Adrenal gland (tissue), 12 donors: ENCODE data around the gene SNRNP200. TPM values are rescaled to one million over a fixed set of nuclear protein-coding genes. Genes with fewer than 3 reads are reported as not detected.
A peak's percentile ranks its signal among the peaks of the same experiment; 100 is the strongest.

Experiments
- DNase-seq, 7 donors: peaks; one replicate each; pipeline ENCODE4 v3.0.0-alpha.2; 2019 to 2020
- H3K27ac ChIP-seq, 5 donors: fragments of 200-600 bp; sonication (generic) in 4 of 5; 1 replicate in 3 of 5; 2 replicates in 2 of 5; pipeline versions ENCODE4 v1.5.1 to v1.8.0; 2016 to 2020; ENCODE audit warnings: mild to moderate bottlenecking in 1 of 5
- H3K27me3 ChIP-seq: fragments of 200-600 bp; 2 replicates; pipeline ENCODE4 v1.8.0; 2021
- H3K36me3 ChIP-seq, 2 donors: fragments of 200-600 bp; replicated peaks in 1 of 2; 1 replicate in 1 of 2; 2 replicates in 1 of 2; pipeline versions ENCODE4 v1.5.1 to v1.8.0; 2018 to 2022
- H3K4me1 ChIP-seq, 2 donors: fragments of 200-600 bp; replicated peaks in 1 of 2; 1 replicate in 1 of 2; 2 replicates in 1 of 2; pipeline versions ENCODE4 v1.5.1 to v1.8.0; 2018 to 2021
- H3K4me3 ChIP-seq, 4 donors: fragments of 200-600 bp; sonication (generic) in 3 of 4; one replicate each; pipeline ENCODE4 v1.5.1; 2016 to 2018
- H3K9me3 ChIP-seq, 3 donors: fragments of 200-600 bp; sonication (generic) in 1 of 3; replicated peaks in 1 of 3; 1 replicate in 2 of 3; 2 replicates in 1 of 3; pipeline versions ENCODE4 v1.5.1 to v1.8.0; 2016 to 2021
- CTCF ChIP-seq, 6 experiments: fragments of 450-650 bp in 4 of 6; fragments of 200-600 bp in 2 of 6; sonication (generic) in 1 of 6; IDR thresholded peaks; 1 replicate in 5 of 6; 2 replicates in 1 of 6; pipeline versions ENCODE4 v1.5.1 to v1.8.0; 2016 to 2021; ENCODE audit warnings: antibody characterized with exemption in 6 of 6, mild to moderate bottlenecking in 2 of 6, moderate library complexity in 1 of 6
- POLR2A ChIP-seq, 2 donors: fragments of 450-650 bp; IDR thresholded peaks; one replicate each; pipeline ENCODE4 v1.6.1; 2017; ENCODE audit warnings: antibody characterized with exemption in 2 of 2, mild to moderate bottlenecking in 2 of 2, moderate library complexity in 1 of 2
- WGBS, 4 donors: extraction: QIAGEN DNeasy Blood & Tissue Kit in 2 of 4; methylation state at CpG; one replicate each; pipeline versions ENCODE4 v1.1.5 to v1.1.7; 2013 to 2017; 5-methylcytosine and 5-hydroxymethylcytosine counted together
- intact Hi-C, 2 donors: fragments of 100-400 bp; cut with DNase I; formaldehyde crosslinking; loops; one replicate each; pipeline versions ENCODE4 v1.14.1 to v1.15.0; 2022 to 2023
- polyA plus RNA-seq, 3 donors: library from polyadenylated mRNA; stranded (reverse); fragments of 200-250 nt in 2 of 3; fragments of 350-450 nt in 1 of 3; fragmentation: Illumina TruSeq in 1 of 3; extraction: RNeasy Lipid Tissue Mini Kit (QIAGEN cat#74804) in 1 of 3; gene quantifications; one replicate each; pipeline ENCODE4 v1.2.3, GENCODE V29; 2013 to 2014
- total RNA-seq, 9 donors: library from RNA; depleted of rRNA in 4 of 9; stranded (reverse); fragments of >200 nt in 4 of 9; fragments of 120-200 nt in 1 of 9; fragmentation: NEBNext Ultra II Directional in 1 of 9; extraction: Animal tissue kit (Norgen Biotek cat#: 25700) in 1 of 9; gene quantifications; one replicate each; pipeline versions ENCODE4 v1.1.0 to v1.2.4, GENCODE V29; 2013 to 2023
- donor health status: healthy with polysubstance abuse.
- donor health status: Bipolar disorder and iron deficiency.
- donor health status: DM: yes; HTN: yes; CAD: no.
- donor health status: DM: no; HTN: no; CAD: no.
- donor health status: DM: no; HTN: no; CAD: no.
- donor health status: DM: yes; HTN: yes; CAD: no.

The SNRNP200 gene
- total and polyA plus RNA-seq, 12 donors, result 50.4 to 117 (median 96.1) TPM

GRCh38 chr2:96264656-96265348, 40.5 kb downstream of the SNRNP200 start:
- 8 to 30% (median 18%) methylated on average over 10 to 33 of the region's 33 CpGs for whole genome bisulfite sequencing, 4 donors
- TF ChIP-seq CTCF (IDR thresholded peaks at IDR 0.05) (peak in 4 of 6 experiments; percentile 20 to 29 (median 22)), POLR2A (IDR thresholded peaks at IDR 0.05) (no peak)
- H3K4me3 ChIP-seq, result peak overlapping the region; percentile 3 to 97 (median 80)
- H3K27me3 ChIP-seq, result no peaks in the 10 kb centered on the region
- peak overlapping the region in 4 of 5 donors; percentile 93 to 99 (median 95) for H3K27ac ChIP-seq
- peaks cover 0 to 40% of the 10 kb centered on the region in 2 donors for H3K36me3 ChIP-seq
- no peaks in the 10 kb centered on the region for H3K9me3 ChIP-seq
- H3K4me1 ChIP-seq, result peaks cover 37 to 60% of the 10 kb centered on the region in 2 donors
- intact Hi-C loops, result loop anchor here in 1 of 2 donors (10.0 kb wide), 1 partner anchor 120 kb away; the partner anchor contains the start of gene DUSP2
- peak in 4 of 7 donors; percentile 32 to 67 (median 37) for DNase-seq

- 38 to 59% (median 56%) methylated on average over 4 of the region's 4 CpGs for WGBS, 4 donors
- TF ChIP-seq POLR2A (IDR thresholded peaks at IDR 0.05) (no peak), CTCF (IDR thresholded peaks at IDR 0.05) (no peak)
- H3K36me3 ChIP-seq, result peaks cover 0 to 33% of the 10 kb centered on the region in 2 donors
- intact Hi-C loops, result loop anchor here in 1 of 2 donors (10.0 kb wide), 1 partner anchor 119 kb away; the partner anchor contains the start of gene DUSP2
- no peaks in the 10 kb centered on the region for H3K9me3 ChIP-seq
- no peak for DNase-seq
- H3K4me1 ChIP-seq, result peaks cover 44 to 67% of the 10 kb centered on the region in 2 donors
- no peaks in the 10 kb centered on the region for H3K27me3 ChIP-seq
- peak overlapping the region in 4 of 5 donors; percentile 93 to 99 (median 95) for H3K27ac ChIP-seq
- H3K4me3 ChIP-seq, result peak overlapping the region in 2 of 4 donors; percentile 80 to 97
These were observed 41.3 kb downstream of the SNRNP200 start for GRCh38 chr2:96264086-96264485.

- DNase-seq, result no peak
- 51 to 66% (median 57%) methylated on average over 2 of the region's 2 CpGs for WGBS, 4 donors
- TF ChIP-seq POLR2A (IDR thresholded peaks at IDR 0.05) (no peak), CTCF (IDR thresholded peaks at IDR 0.05) (no peak)
- H3K27ac ChIP-seq, result peak overlapping the region in 3 of 5 donors; percentile 21 to 95 (median 88)
- intact Hi-C loops, result loop anchor here in 1 of 2 donors (10.0 kb wide), 1 partner anchor 118 kb away; the partner anchor contains the start of gene DUSP2
- H3K4me3 ChIP-seq, result no peak overlapping the region
- H3K4me1 ChIP-seq, result peaks cover 60 to 81% of the 10 kb centered on the region in 2 donors
- H3K9me3 ChIP-seq, result no peaks in the 10 kb centered on the region
- no peaks in the 10 kb centered on the region for H3K27me3 ChIP-seq
- H3K36me3 ChIP-seq, result peaks cover 0 to 15% of the 10 kb centered on the region in 2 donors
These were observed 43.0 kb downstream of the SNRNP200 start for GRCh38 chr2:96262306-96262705.

- 70 to 72% (median 71%) methylated on average over 6 of the region's 6 CpGs for WGBS, 4 donors
- H3K4me3 ChIP-seq, result no peak overlapping the region
- no peaks in the 10 kb centered on the region for H3K27me3 ChIP-seq
- no peak for TF ChIP-seq CTCF (IDR thresholded peaks at IDR 0.05)
- no peak for TF ChIP-seq POLR2A (IDR thresholded peaks at IDR 0.05)
- H3K4me1 ChIP-seq, result peaks cover 53 to 82% of the 10 kb centered on the region in 2 donors
- intact Hi-C loops, result loop anchor here in 1 of 2 donors (10.0 kb wide), 1 partner anchor 117 kb away; the partner anchor contains the start of gene DUSP2
- H3K36me3 ChIP-seq, result peaks cover 0 to 14% of the 10 kb centered on the region in 2 donors
- peak overlapping the region; percentile 88 to 97 (median 94) for H3K27ac ChIP-seq
- DNase-seq, result no peak
- H3K9me3 ChIP-seq, result no peaks in the 10 kb centered on the region
These were observed 43.9 kb downstream of the SNRNP200 start for GRCh38 chr2:96261328-96262003.
